Head of caudate nucleus (tissue), 42 donors: ENCODE data around the gene SYNPO.

ENCODE experiments used
- DNase-seq, 42 donors: peaks; one replicate each; pipeline versions ENCODE4 v3.0.0 to v3.0.0-alpha.2; 2020 to 2021; ENCODE audit warnings: mixed read lengths in 7 of 42
- intact Hi-C: fragments of 100-400 bp; cut with DNase I; formaldehyde crosslinking; loops from one replicate; pipeline ENCODE4 v1.15.0; 2022

The SYNPO gene

GRCh38 chr5:150661821-150662596 lies 21.5 kb downstream of the SYNPO start:
- DNase-seq = peak in 1 of 42 donors; percentile 9

GRCh38 chr5:150662731-150663516 lies 22.5 kb downstream of the SYNPO start:
- peak in 3 of 42 donors; percentile 4 to 25 (median 7) for DNase-seq
- intact Hi-C loops = no loop called here

More at GRCh38 chr5:150661821-150662596, 21.5 kb downstream of the SYNPO start:
- intact Hi-C loops = no loop called here

- intact Hi-C loops = no loop called here
- DNase-seq = no peak
These were observed 23.5 kb downstream of the SYNPO start for GRCh38 chr5:150663936-150664335.

DNA sequence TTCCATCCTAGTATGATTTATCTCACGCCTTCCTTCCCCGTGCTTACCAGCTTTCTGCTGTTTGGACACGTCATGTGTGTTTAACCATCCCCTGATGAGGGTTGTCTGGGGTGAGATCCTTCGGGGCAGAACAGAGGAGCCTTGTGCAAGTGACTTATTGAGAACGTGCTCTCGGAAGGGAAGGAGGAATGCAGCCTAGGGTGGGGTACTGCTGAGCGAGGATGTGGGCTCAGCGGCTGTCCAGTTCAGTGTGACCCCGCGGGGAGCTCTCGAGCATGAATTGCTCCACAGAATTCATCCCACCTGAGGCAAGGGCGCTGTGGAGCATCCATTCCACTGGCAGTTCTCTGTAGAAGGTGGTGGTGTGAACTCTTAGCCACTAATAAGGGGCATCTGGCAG lies 24.6 kb downstream of the SYNPO start:
- intact Hi-C loops = no loop called here
- peak in 4 of 42 donors; percentile 11 to 37 (median 14) for DNase-seq

- intact Hi-C loops = no loop called here
- DNase-seq = no peak
These were observed 30.0 kb downstream of the SYNPO start for GRCh38 chr5:150670275-150670947.

DNA sequence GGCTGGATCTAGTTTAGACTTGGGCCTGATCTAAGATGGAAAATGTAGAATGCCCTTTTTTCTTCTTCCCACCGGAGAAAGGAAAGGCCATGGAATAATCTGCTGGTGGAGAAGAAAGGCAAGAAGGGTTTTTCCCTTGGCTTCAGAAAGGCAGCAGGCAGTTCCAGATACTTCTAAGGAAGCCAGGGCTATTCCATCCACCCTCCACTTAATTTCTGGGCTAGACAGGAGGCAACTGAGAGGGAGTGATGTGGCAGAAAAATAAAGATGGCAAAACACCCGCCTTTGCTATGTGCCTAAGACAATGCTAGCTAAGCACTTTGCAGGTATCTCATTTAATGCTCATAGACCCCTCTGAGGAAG lies 30.5 kb downstream of the SYNPO start:
- intact Hi-C loops = no loop called here
- DNase-seq = peak in 1 of 42 donors; percentile 7

DNA sequence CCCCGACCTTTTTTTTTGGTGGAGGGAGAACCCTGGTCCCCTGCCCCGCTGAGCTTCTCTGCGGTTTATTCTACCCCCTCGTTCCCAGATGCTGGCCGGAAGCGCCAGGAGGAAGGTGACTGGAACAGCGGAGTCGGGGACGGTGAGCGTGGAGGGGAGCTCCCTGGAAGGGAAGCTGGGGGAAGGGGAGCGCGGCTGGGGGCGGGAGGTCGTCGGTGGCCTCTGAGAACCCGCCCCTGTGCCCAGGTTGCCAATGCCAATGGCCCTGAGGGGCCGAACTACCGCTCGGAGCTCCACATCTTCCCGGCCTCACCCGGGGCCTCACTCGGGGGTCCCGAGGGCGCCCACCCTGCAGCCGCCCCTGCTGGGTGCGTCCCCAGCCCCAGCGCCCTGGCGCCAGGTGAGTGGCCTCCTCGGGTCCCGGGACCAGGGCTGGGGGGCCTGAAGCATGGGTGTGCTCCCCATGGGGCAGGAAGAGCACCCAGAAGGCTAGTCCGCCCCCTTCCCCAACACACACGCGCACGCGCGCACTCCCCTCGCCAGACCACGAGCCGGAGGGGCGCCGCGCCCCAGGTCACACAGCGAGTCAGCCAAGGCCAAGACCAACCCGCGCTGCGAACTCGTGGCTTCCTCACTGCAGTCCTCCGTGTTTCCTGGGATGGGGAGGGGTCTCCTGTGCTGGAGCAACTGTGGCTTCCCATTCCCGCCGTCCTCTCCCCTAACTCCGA lies 31.2 kb downstream of the SYNPO start:
- intact Hi-C loops = no loop called here
- DNase-seq = peak in 3 of 42 donors; percentile 37 to 47 (median 42)

DNA sequence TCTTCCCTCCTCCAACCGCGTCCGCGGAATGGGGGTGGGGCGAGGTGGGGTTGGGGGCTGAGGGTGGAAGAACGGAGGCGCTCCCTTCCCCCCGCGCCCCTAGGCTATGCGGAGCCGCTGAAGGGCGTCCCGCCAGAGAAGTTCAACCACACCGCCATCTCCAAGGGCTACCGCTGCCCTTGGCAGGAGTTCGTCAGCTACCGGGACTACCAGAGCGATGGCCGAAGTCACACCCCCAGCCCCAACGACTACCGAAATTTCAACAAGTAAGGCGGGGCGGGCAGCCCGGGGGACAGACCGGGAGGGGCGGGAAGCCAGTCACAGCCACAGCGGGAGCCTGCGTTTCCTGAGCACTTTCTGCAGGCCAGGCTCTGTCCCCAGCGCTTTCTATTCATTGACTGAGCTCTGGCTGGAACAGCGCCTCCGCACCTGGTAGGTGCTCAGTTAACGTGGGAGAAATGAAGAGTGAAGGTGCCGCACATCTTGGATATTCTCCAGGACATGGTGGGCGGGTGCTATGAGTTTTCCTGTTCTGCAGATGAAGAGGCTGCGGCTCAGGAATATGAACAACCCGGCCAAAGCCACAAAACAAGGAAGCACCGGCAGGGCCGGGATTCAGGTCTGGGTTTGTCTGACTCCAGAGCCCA lies 31.9 kb downstream of the SYNPO start:
- intact Hi-C loops = no loop called here
- DNase-seq = peak in 40 of 42 donors; percentile 31 to 91 (median 66)

DNA sequence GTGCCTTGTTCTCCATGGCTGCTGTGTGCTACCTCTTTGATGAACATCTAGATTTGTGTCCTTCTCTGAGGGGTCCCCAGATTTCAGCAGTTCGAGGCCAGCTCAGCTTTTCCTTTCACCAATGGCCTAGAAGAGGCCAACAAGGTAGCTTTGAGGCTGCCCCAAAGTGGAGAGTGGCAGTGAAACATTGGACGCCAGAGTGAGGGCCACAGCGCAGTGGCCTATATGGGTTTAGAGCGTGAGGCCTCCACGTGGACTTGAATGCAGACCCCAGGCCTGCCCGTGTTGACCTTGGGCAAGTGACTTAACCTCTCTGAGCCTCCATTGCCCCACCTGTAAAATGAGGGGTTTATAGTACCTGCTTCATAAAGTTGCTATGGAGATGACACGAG lies 32.4 kb downstream of the SYNPO start:
- intact Hi-C loops = no loop called here
- DNase-seq = no peak

GRCh38 chr5:150674341-150674821 lies 33.9 kb downstream of the SYNPO start:
- DNase-seq = peak in 6 of 42 donors; percentile 25 to 53 (median 42)

DNA sequence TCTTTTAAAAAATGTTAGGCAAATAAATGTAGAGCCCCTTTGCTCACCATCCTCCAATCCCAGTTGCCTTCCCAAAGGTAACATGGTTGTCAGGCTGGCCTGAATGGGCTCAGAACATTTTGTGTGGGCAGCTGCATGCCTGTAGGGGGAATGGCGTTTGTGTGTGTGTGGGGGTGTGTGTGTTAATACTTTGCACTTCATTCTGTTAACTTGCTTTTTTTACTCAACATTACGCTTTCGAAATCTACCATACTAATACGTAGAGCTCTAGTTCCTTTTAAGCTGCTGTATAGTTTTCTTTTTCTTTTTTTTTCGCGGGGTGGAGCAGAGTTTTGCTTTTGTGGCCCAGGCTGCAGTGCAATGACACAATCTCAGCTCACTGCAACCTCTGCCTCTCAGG lies 34.6 kb downstream of the SYNPO start:
- peak in 2 of 42 donors; percentile 25 to 26 for DNase-seq
- intact Hi-C loops = no loop called here

More at GRCh38 chr5:150674341-150674821, 33.9 kb downstream of the SYNPO start:
- intact Hi-C loops = no loop called here

DNA sequence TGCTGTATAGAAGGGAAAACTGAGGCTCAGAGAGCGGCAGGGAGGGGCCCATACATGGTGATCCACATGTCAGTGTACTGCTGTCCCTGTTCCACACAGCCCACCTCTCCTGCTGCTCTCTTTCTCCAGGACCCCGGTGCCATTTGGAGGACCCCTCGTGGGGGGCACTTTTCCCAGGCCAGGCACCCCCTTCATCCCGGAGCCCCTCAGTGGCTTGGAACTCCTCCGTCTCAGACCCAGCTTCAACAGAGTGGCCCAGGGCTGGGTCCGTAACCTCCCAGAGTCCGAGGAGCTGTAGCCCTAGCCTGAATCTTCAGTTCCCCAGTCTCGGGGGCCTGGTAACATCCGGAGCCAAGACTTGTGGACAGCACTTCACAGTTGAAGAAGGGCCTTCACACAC lies 36.1 kb downstream of the SYNPO start:
- peak in 2 of 42 donors; percentile 6 to 24 for DNase-seq
- intact Hi-C loops = no loop called here

- no peak for DNase-seq
- intact Hi-C loops = no loop called here
These were observed 48.7 kb downstream of the SYNPO start for GRCh38 chr5:150689120-150689519.

DNA sequence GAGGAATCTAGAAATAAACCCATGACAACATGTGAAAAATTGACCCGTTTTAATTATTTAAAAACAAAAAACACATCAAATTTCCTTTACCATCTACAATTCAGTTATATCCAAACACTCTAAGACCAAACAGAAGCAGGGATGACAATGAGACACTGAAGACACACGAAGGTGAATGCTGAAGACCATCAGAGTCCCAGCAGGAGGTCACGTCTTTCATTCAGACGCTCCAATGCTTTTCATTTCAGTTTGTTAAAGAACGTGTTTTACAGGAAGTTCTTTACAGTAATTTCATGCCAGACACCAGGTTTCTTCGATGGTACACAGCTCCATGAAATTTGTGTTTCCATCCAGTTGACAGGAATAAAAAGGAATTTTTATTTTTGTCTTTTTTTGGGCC lies 50.3 kb downstream of the SYNPO start:
- DNase-seq = peak in 1 of 42 donors; percentile 16
- intact Hi-C loops = no loop called here

DNA sequence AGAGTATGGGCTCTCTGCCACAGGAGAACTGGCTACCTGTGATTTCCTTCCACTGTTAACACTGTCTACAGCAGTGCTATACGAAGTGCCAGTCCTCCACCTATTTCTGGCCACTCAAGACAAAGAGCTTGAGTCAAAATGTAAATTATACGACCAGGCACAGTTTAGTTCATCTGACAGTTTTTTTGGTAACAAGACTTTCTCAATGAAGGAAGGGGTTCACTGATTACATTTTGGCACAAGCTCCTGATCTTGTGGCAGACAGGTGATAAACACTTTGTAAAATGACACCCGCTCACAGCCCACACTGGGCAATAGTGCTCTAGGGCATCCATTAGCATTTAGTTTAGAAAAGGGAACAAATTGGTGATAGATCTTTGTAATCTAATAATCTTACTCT lies 51.8 kb downstream of the SYNPO start:
- intact Hi-C loops = no loop called here
- DNase-seq = peak in 1 of 42 donors; percentile 25

DNA sequence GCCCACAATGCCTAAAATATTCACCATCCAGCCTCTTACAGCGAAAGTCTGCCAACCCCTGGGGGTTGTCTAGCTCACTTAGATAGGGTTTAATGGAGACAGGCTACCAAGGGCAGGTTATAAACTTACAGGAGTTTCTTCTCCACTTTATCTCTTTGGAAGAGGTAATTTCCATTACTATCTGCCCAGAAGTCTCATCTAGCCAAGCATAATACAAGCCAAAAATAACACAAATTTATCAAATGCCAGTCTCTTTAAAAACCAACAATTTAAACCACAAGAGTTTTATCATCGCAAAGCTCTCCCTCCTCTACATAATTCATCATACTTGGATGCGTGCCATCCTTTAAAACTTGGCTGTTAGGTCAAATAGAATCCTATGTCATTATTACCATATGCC lies 54.2 kb downstream of the SYNPO start:
- no peak for DNase-seq
- intact Hi-C loops = loop anchor here (5.0 kb wide), 1 partner anchor 42 kb away; no protein-coding TSS in a partner anchor

DNA sequence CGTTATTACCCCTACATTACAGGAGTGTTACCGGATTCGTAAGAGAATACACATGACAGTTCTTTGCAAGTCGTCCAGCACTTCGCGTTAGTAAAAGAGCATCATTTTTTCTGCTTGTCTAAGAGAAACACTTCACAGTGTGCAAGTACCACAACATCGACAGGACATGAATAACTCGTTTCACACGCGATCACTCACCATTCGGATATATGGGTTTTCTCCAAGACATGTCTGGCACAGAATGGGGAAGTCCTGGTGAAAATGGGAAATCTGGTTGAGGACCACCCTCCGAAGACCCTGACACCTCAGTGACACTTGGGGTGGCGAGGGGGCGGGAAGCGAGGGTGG lies 59.8 kb downstream of the SYNPO start:
- no peak for DNase-seq
- intact Hi-C loops = loop anchor here (2.0 to 5.0 kb wide), 2 partner anchors 59 to 243 kb away; partner anchors contain the start of gene DCTN4
